ENCODE results near the gene MMAB.

Gene MMAB

DNA sequence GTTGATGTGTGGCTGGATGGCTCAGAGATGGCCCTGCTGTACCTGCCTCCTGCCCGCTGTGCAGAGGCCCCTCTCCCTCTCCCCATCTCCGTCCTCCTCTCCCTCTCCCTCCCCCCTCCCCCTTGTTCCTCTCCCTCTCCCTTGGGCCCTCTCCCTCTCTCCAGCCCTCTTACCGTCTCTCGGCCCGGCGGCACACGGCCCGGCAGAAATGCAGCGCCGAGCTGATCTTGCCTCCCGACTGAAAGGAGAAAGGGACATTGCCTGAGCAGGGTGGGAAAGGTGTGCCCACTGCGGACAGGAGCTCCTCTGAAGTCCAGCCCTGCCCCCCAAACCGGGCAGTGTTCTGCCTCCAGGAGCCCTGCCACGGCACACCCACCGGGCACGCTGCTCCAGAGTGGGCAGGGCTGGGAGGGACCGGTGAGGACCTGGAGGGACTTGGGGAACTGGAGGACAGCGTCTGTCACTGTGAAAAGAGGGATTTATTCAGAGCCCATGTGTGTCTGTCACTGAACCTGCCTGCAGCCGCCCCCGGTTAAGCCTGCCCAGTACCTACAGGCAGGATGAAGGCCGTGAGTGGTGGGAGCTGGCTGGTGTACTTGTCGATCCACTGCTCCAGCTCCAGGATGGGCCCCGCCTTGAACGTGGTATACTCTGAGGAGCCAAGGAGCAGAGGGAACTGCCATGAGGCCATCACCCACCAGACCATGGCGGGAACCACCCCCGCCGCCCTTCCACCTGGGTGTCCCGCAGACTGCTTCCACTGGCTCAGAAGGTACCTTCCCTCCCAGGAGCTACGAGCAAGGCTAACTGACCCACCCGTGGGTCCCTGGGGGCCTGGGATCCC lies 12.2 kb downstream of the MMAB start:
- no peak for DNase-seq (ENCODE audit: low read depth, low spot score)

DNA sequence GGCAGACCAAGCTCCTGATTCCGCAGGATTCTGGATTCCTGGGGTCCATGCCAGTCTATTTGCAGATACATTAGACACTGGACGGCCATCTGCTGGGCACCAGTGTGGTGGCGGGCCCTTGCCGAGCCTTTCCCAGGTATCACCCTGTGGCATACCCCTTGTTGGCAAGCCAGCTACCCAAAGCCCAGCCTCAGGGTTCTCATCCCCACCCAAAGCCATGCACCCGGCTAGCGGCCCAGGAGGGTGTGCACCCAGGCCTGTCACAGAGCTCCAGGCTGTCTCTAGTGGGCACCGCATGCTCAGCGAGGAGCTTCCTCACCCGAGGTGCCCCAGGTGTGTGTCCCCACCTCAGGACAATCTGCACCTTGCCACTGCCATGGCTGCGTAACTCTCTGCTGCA lies 13.7 kb downstream of the MMAB start:
- DNase-seq (ENCODE audit: low read depth, low spot score): no peak

DNA sequence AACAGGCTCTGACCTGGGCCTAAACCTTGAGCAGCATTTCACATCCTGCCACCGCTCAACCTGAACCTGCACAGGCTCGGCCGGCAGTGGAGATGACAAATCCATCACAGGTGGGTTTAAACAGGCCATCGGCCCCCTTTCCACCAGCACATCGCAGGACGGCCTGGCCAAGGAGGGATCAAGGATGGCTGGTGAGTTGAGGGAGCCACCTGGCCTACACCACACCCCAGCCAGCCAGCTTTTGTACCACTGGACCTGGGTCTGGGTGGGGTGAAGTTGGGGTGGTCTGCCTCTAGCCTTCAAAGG lies 14.2 kb downstream of the MMAB start:
- DNase-seq (ENCODE audit: low read depth, low spot score): no peak

DNA sequence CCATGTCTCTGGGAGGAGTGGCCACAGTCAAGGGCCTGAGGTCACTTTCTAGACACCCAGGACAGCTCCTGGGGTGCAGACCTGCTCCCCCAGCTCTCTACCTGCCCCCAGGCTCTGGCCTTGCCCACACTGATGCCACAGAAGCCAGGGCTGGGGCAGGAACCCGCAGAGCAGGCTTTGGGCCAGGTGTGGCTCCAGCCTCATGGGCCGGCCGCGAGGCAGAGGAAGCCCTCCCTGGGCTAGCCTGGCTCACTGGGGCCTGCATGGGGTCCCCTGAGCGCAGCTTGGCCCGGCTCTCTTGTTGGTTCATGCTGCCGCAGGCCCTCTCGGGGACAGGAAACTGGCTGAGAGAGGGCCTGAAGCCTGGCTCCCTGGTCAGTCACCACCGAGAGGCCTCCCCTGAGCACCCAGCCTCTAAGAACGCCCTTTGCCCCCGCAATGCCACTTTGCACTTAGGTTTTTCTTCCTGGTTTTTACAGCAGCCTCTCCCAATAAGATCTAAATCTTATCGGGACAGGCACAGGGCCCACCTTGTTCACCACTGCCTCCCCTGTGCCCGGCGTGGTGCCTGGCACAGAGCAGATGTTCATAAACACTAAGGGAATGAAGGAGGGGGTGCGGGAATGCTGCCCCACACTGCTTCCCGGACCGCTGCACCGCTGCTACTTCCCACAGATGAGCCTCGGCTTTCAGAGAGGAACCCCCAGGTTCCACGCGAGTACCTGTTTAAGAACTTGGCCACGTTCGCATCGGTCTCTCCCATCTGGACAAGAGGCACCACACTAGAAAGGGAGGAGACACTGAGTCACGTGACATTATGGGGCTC lies 14.7 kb downstream of the MMAB start:
- no peak for DNase-seq (ENCODE audit: low read depth, low spot score)

DNA sequence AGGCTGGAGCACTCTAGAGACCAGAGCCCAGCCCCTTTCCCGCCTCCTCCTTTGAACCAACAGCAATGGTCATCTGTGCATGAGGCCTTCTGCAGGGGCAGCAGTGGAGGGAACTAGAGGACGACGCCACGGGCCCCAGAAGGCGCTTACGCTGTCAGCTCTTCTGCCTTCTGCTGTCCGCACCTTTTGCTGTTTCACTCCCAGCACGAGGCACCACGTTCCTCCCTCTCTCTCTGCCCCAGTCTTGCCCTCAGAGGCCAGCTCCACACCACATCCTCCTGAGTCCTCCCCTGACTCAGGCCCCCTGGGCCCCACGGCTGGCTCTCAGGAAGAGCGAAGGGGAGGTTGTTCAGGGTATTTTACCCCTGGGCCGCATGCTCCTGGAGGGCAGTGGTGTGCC lies 15.5 kb downstream of the MMAB start:
- no peak for DNase-seq (ENCODE audit: low read depth, low spot score)

DNA sequence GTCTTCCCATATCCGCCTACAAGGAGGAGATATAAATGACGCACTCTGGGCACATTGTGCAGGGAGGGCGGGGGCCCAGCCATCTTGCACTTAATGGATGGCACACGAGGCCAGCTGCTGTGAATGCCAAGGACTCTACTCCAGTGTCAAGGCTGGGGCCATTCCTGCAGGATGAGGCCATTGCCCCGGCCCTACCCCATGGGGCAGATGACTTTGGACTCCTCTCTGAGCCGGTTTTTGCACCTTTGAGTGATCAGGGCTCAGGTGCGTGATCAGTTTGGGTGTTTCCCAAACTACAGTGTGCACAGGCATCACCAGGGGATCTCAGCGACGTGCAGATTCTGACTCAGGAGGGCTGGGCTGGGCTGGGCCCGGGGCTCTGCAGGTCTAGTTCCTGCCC lies 16.1 kb downstream of the MMAB start:
- DNase-seq (ENCODE audit: low read depth, low spot score): no peak

DNA sequence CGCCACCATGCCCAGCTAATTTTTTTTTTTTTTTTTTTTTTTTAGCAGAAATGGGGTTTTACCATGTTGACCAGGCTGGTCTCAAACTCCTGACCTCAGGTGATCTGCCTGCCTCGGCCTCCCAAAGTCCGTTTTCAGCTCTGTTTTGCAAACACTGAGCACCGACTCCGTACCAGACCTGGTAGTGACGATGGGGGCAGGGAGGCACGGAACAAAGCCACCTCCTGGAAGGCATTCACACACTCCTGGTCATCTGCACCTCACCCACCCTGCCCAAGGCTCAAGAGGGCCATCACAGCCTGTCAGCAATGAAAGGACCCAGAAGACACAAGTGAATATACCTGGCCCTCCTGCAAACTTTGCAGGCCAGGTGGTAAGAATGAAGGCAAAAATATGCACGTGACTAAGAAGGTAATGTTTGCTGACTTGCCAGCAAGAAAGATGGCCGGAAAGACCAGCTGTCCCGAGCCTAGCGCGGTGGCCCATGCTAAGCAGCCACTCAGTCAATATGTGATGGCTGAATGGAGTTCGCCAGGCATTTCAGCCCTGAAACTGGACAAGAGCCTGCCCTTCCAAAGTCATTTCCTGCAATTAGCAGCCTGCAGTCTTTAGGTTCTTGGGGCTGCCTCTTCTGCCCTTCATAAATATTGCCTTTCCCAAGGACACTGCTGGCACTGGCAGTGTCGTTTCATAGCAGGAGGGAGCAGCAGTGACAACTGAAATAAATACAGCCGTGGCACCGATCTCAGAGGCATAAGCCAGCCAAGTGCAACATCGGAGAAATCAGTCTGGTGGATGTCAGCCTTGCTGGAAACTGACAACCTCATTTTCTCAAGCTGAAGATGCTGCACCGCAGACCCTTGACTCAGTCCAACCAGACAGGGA lies 17.6 kb downstream of the MMAB start:
- DNase-seq (ENCODE audit: low read depth, low spot score): no peak

DNA sequence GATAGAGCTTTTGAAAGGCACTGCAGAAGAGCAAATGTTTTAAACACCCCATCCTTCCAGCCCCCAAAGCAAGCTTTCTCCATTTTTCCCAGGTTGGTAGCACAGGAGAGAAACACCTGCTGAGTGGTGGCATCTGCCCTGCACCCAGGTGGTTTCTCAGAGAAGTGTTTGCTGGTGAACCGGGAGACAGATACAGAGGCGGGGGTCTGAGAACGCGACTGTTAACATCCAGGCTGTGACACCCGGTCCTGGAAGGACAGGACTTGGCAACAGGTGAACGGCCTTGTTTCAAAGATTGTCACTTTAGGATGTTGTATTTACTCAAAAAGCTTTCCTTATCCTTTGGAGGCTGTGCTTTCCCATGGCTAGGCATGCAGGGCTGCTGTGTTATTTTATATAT lies 18.5 kb downstream of the MMAB start:
- no peak for DNase-seq (ENCODE audit: low read depth, low spot score)

DNA sequence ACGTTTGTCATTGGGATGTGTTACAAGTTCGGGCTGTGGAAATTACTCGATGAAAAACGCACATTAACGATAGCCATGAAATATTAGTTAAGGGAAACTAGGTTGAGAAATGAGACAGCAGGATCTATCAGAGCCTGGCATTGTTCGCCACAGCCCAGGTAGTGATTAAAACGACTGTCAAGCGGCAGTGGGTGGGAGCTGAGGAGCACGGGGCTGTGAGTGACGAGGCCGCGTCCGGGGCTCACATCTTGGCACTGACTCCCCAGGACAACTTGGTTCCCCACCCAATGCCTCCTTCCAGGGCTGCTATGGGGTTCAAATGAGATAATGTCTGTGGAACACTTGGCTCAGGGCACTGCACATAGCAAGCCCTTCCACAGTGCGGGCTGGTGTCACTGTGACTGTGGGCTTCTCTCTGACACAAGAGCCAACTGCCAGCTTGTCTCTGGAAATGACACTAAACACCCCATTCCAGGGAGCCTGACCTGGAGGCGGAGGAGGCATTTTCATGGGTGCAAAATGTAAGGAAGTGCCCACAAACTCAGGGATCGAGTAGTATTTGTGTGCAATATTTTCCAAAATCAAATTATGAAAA lies 19.3 kb downstream of the MMAB start:
- no peak for DNase-seq (ENCODE audit: low read depth, low spot score)

DNA sequence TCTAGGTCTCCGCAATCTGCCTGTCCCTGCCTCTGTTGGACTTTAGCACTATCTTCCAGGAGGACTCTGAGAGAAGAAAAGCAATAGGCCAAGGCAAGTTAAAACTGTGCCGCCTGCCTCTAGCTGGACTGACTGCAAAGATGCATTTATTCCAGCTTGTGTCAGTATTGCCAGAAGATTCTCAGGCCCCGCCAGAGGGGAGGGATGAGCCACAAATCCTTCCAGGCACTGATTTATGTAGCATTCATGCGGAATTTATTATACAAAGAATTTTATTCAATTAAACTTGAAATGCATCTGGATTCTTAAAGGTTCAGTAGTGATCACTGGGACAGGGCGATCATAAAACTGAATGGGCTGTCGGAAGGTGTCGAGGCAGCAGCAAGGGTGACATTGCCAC lies 19.8 kb downstream of the MMAB start:
- no peak for DNase-seq (ENCODE audit: low read depth, low spot score)

DNA sequence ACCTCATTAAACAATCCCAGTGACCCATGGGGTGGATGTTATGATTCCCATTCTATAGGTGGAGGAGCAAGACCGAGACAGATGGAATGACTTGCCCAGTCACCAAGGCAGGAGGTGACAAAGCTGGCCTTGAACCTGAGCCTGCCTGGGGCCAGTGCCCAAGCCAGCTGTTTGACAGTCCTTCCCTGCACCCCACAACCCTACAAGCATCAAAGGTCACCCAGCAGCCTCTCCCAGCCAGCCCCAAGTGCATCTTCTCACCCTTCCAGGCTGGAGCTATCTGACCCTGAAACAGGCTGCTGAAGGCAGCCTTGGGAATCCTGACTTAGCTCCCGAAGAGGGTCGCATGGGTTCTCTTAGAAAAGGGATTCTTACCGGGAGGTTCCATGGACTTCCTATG lies 20.3 kb downstream of the MMAB start:
- no peak for DNase-seq (ENCODE audit: low read depth, low spot score)

DNA sequence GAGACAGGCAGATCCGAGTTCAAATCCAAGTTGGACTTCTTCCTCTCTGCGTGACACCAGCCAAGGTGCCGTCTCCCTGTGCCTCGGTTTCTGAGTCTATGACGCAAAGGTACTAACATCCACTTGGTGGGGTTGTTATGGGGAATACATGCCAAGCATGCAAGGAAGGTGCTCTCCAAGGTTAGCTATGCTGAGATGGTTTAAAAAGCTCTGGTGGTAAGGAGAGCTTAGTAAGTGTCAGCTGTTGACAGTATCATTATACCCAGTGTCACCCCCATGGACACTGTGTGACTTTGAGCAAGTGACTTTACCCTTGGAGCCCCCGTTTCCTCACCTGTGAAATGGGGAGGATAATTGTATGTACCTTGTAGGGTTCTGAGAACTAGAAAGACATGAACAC lies 22.2 kb downstream of the MMAB start:
- DNase-seq (ENCODE audit: low read depth, low spot score): no peak

DNA sequence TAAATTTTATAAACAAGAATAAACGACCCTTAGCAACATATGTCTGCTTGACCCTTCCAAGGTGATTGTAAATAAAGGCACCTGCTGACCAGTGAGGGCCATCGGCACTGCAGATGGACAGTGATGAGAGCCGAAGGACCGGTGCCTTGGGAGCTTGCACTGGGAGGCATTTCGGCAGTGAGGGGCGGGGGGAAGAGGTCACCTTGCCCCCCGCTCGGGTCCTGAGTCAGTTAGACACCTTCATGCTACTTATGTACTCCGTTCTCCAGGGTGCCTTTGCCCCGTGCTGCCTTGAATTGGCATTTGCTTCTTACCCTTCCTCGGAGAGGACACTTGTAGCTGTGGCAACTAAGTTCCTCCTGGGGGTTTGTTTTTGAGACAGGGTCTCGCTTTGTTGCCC lies 23.0 kb downstream of the MMAB start:
- no peak for DNase-seq (ENCODE audit: low read depth, low spot score)

DNA sequence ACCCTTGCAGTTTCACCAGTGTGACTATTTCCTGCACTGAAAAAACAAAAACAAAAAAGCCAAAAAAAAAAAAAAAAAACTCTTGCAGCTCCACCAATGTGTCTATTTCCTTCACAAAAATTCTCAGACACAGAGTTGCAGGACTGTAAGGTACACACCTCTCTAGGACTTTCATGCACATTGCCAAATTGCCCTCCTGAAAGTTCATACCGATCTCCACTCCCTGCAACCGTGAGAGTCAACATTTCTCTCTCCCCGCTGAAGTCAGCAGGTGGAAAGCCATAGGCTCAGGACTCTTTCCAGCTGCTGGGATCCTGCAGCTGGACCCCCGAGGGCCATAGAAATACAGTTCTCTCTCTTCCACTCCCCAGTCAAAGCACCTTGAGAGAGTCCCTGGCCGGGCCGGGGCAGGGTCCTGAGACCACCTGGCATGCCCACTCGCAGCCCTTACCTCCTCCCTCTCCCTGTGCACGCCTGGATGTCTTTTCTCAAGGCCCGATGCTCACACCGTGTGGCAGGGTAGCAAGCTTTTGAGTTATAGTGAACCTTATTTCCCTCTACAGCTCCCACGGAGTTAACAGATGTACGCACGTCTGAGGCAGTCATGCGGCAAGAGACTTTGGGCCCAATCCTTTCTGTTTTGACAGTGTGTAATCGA lies 23.6 kb downstream of the MMAB start:
- DNase-seq (ENCODE audit: low read depth, low spot score): no peak

DNA sequence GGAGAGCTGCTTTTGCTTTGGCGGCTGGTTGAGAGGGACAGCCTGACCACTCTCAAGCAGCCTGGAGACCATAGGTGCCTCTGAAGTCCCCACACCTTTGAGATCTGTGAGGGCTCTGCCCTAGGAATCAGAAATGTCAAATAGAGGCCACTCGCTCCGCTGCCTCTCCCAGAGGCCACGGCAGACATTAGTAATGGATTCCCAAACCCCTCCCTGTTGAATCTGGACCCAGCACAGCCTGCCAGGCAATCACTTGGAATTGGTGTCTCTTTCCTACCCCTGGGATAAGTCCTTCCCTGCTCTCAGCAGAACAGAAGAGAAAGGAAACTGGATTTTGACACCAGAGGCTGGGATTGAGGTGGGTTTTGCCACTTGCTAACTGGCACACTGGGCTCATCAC lies 25.0 kb downstream of the MMAB start:
- DNase-seq (ENCODE audit: low read depth, low spot score): no peak

DNA sequence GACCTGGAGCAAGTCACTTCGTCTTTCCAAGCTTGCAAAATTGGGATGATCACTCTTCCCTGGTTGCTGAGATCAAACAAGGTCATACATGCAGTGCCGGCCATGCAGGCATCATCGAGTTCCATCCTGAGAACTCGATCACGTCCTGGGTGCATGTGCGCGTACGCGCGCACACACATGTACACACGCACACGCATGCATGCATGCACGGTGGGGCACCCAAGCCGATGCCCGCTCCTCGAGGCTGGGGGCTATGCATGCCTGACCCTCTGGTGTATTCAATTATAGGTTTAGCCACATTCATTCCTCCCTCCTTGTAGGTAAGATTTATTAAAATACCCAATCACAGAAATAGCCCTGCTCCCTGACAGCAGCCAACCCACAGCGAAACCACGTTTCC lies 26.0 kb downstream of the MMAB start:
- no peak for DNase-seq (ENCODE audit: low read depth, low spot score)

DNA sequence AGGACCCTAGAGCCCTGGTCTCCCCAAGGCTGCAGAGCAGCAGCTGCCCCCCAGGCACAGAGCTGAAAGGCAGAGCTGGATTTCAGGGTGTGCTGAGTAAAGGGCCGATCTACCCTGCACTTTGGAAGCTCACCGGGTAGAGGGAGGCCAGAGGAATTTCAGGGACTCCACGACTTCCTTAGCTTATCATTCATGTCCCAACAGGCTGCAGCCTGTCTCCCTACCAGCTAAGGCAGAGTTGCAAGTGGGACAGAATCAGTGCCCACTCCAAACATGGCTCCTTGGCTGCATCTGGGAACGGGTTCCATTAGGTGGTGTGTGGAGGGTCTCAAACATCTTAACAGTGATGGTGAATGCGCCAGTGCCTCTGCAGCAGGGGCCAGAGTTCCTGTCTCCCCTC lies 27.5 kb downstream of the MMAB start:
- no peak for DNase-seq (ENCODE audit: low read depth, low spot score)

DNA sequence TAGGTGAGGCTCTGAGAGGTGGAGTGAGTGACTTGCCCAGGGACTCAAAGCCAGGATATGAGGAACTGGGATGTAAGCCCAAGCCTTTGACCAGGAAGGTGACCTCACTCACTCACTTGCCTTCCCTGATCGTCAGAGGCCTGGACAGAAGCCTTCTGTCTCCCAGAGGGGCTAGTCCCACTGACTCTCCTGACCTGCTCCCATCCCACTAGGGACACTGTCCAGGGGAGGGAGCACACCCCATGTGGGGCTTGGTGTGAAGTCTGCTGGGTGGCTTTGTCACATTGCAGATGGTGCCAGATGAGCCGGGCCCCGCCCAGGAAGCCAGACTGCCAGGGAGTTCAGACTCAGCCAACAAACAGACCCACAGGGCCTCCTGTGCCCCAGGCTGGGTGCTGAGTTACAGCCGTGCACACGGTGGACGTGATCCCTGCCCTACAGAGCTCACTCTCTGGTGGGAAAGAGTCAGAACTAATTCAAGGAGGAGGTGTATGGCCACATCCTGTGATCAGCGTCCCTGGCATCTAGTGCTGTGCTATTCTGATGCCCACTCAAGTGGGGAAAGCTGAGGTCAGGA lies 28.3 kb downstream of the MMAB start:
- no peak for DNase-seq (ENCODE audit: low read depth, low spot score)

DNA sequence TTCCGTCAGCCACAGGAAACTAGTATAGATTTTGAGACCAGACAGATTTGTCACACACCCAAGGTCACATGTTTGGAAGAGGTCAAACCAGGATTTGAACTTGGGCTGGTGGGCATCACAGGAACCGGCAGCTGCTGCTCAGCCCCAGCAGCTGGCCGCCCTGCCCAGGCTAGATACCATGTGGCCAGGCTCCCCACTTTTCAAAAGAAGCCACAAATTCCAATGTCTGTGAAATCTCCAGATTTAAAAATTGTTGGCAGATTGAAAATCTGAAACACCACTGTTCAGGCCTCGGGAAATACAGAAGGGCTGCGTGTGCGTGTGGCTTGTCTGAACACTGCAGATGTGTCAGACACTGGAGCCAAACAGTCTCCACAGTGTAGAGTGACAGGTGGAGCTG lies 30.4 kb downstream of the MMAB start:
- no peak for DNase-seq (ENCODE audit: low read depth, low spot score)

DNA sequence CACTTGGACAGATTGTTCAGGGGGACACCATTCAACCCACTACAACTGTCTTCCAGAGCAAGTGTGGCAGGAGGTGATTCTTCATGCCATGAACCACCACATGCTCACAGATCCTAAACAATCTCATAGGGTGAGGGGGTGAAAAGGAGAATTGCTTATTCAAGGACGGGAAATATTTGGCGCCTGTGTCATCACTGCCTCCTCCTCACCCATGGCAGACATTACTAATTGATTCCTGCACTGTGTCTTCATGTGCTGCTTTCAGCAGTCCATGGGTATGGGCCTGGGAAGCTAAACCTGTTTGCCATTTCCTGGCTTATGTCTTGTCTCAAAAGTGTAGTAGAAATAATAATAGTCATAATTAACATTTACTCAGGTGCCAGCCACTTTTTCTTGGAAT lies 31.3 kb downstream of the MMAB start:
- no peak for DNase-seq (ENCODE audit: low read depth, low spot score)

DNA sequence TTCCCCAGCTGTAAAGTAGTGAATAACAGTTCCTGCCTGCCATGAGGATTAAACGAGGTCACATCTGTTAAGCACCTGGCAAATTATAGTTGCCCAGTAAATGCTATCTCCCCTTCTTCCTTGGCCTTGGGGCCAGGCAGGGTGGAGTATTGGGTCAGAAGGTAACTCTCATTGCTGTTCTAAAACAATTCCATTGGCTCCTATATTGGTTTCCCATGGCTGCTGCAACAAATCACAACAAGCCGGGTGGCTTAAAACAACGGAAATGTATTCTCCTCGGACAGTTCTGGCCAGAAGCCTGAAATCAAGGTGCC lies 31.9 kb downstream of the MMAB start:
- DNase-seq (ENCODE audit: low read depth, low spot score): no peak

Measured in brain pericyte (primary cell).